Sigmoid colon (tissue), 4 donors: ENCODE measurements around the gene RAB14.

Experiments used
- POLR2A ChIP-seq, 2 donors: fragments of 450-650 bp; IDR thresholded peaks; one replicate each; pipeline ENCODE4 v1.6.1; 2016; ENCODE audit warnings: antibody characterized with exemption in 2 of 2, mild to moderate bottlenecking in 2 of 2, moderate library complexity in 2 of 2
- POLR2AphosphoS5 ChIP-seq, 4 donors: sonication (generic); formaldehyde crosslinking; IDR thresholded peaks; one replicate each; pipeline ENCODE4 v1.6.1; 2017; ENCODE audit warnings: antibody characterized with exemption in 4 of 4
- TF ChIP-seq, protein P1 (sequence below), 4 experiments: fragments of 450-650 bp in 3 of 4; fragments of 200-600 bp in 1 of 4; IDR thresholded peaks; one replicate each; pipeline ENCODE4 v1.5.1; 2016 to 2019; ENCODE audit warnings: antibody characterized with exemption in 4 of 4, mild to moderate bottlenecking in 3 of 4, moderate library complexity in 2 of 4

DNA sequence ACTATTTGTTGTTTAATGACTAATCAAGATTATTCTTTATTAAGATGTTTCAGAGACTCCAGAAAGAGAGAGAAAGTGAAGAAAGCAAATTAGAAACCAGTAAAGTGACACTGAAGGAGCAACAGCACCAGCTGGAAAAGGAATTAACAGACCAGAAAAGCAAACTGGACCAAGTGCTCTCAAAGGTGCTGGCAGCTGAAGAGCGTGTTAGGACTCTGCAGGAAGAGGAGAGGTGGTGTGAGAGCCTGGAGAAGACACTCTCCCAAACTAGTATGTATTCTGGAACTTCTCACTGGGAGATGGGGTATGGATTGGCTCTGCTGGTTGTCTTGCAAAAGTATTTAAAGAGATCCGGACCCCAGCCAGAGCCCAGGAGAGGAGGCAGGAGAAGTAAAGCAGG is 33.6 kb downstream of the RAB14 start:
- TF ChIP-seq POLR2A (IDR thresholded peaks at IDR 0.05), result no peak
- TF ChIP-seq, protein P1, sequence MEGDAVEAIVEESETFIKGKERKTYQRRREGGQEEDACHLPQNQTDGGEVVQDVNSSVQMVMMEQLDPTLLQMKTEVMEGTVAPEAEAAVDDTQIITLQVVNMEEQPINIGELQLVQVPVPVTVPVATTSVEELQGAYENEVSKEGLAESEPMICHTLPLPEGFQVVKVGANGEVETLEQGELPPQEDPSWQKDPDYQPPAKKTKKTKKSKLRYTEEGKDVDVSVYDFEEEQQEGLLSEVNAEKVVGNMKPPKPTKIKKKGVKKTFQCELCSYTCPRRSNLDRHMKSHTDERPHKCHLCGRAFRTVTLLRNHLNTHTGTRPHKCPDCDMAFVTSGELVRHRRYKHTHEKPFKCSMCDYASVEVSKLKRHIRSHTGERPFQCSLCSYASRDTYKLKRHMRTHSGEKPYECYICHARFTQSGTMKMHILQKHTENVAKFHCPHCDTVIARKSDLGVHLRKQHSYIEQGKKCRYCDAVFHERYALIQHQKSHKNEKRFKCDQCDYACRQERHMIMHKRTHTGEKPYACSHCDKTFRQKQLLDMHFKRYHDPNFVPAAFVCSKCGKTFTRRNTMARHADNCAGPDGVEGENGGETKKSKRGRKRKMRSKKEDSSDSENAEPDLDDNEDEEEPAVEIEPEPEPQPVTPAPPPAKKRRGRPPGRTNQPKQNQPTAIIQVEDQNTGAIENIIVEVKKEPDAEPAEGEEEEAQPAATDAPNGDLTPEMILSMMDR (IDR thresholded peaks at IDR 0.05), result no peak
- no peak for TF ChIP-seq POLR2AphosphoS5 (IDR thresholded peaks at IDR 0.05)
